Skin of body (tissue), 2 donors: Measurements from ENCODE around the gene EXTL1. TPM values are rescaled to one million over a fixed set of nuclear protein-coding genes. Genes with fewer than 3 reads are reported as not detected.
A peak's percentile ranks its signal among the peaks of the same experiment; 100 is the strongest.

ENCODE experiments used
- DNase-seq: peaks from one replicate; lab custom pipeline; 2025; lab: John Stamatoyannopoulos, UW
- total RNA-seq: library from RNA; depleted of rRNA; stranded (reverse); fragments of >200 nt; gene quantifications from one replicate; pipeline ENCODE4 v1.2.3, GENCODE V29; 2014

EXTL1 gene
- total RNA-seq, 1 donor from 2014 or later: 0.69 TPM

GRCh38 chr1:25996966-25997827 lies 24.4 kb upstream of the EXTL1 start:
- DNase-seq: peak; percentile 55

DNA sequence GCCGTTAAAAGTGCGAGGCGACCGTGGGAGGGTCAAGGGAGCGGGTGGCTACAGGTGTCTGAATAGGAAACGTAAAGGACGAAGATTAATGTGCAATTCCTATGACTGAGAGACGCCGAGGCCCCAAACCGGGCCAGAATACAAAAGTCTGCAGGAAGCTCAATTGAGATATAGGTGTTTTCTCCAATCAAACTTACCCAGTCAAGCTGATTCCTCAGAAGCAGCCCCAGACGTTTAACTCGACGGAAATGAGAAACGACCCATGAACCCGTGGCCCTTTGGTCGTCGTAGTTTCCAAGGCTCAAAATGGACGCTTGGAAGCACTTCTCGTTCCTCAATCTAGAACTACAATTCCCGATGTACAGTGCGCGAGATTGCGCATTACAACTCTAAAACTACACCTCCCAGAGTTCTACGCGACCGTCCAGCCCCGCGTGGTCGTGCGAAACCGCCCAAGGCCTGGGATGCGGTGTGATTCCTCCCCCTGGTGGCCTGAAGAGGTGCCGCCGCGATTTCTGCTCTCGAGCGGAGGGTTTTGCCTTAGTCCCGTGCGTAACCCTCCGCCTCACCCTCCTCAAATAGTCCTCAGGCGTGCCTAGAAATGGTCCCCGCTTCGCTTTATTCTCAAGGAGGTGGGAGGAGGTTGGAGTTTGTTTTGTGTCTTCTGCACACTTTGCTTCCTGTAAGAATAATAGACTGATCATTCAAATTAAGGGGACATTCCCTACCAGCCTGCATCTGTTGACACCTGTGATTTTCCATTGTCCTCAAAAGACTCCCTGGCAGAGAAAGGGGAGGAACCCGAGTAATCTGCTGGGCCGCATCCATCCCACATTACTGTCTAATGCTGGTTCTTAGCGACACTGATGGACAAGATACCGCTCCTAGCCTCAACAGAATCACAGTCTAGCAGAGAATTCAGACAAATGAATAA lies 23.5 kb upstream of the EXTL1 start, which contains the start of gene PAFAH2:
Gene PAFAH2 (minus strand): TSS at position 236 of the 934 bp plus-strand sequence. CDS start 7,247 bp downstream, outside the sequence.
- DNase-seq: peak; percentile 100

DNA sequence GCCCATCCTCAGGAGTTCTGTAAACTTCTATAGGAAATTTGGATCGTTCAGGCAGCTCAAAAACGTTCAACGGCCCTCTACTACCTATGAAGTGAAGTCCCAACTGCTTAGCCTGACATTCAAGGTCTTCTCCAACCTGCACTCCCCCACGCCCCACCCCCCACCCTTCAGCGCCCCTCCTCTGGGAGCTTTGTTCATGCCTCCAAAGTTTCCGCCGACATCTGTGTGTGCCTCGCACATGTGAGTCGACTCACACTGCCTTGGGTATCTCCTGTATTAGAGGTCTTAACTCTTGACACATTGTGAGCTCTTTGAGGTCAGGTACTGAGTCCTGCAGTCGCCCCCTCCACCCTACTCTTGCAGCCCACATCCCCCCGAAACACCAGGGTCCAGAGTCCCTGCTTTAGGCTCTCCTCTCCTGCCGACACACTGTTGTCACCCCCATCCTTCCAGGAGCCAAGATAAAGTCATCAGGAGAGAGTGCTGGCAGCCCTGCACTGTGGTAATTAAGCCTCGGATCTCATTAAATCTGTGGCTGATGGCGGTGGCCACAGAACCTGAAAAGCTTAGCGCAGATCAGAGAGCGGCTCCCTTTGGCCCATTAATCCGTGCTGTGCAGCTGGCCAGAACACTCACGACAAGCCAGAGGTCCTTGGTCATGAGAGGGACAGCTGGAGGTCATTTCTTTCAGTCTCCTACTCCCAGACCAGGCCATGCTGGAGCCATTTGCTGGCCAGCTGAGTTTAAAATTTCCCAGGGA lies 22.4 kb upstream of the EXTL1 start:
- no peak for DNase-seq

GRCh38 chr1:26003262-26003661 lies 18.3 kb upstream of the EXTL1 start:
- DNase-seq: no peak

DNA sequence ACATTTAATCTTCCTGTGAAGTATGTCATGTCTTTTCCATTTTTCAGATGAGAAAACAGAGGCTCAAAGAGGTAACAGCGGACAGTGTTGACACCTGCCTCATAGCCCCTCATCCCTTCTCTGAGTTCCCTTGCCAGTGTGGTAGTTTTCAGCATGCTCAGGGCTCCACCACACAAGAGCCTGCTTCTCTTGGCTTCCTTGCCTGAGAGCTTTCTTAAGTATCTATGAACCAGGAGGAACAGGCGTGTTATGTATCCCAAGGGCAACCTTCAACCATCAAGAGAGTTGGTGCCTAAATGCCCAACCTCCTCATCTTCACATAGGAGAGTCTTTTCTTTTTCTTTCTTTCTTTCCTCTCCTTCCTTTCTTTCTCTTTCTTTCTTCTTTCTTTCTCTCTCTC lies 17.8 kb upstream of the EXTL1 start:
- DNase-seq: no peak

- DNase-seq: no peak
Observed at GRCh38 chr1:26005434-26006105, 16.0 kb upstream of the EXTL1 start.

DNA sequence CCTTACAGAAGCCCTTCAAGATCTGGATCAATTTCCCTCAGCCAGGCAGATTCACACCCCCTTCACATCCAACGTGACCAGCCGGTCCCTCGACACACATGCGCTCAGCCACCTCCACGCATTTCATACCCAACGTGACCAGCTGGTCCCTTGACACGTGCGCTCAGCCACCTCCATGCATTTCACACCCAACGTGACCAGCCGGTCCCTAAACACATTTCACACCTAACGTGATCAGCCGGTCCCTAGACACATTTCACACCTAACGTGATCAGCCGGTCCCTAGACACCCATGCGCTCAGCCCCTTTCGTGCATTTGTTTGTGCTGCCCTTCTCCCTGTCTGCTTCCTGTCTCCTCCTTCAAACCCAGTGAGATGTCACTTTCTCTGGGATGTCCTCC lies 14.9 kb upstream of the EXTL1 start:
- DNase-seq: no peak

DNA sequence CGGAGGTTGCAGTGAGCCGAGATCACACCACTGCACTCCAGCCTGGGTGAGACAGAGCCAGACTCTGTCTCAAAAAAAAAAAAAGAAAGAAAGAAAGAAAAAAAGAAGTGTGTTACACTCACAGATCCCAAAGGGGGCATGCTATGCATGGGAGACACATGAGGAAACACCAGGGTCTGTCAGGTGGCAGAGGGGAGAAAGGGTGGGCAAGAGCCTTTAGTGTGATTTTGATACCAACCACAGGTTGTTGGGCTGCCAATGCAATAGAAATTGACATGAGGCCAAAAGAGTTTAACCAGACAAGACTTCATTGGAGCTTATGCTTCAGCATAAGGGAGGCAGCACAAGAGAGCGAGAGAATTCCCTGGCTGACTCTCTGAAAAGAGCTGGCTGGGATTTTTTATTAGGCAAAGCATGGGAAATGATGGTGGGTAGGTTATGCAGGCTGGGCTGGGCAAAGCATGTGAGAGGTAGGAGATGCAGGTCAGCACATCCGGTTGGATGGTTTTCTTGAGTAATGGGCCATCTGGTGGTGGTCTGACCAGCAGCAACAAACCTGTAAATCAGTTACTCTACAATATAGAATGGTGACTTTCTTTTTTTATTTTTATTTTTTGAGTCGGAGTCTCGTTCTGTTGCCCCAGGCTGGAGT lies 11.7 kb upstream of the EXTL1 start:
- no peak for DNase-seq

DNA sequence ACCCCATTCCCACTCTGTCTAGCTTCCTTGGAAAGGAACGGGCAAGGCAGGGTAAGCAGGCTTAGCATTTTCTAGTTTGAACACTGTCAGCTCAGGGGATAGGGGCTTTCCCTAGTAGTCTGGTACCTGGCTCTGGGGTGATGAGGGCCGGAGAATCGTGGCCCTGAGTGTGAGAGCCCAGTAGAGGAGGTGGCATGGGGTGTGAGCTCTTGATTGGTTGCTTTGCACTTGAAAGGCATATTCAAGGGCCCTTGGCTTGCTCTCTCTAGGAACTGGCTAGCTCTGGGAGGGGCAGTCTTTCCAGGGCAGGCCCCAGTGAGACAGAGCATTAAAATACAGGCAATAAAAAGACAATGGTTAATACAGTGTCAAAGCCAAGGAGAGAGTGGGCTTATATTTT lies 10.8 kb upstream of the EXTL1 start:
- no peak for DNase-seq

GRCh38 chr1:26012864-26013263 lies 8.7 kb upstream of the EXTL1 start:
- DNase-seq: no peak

DNA sequence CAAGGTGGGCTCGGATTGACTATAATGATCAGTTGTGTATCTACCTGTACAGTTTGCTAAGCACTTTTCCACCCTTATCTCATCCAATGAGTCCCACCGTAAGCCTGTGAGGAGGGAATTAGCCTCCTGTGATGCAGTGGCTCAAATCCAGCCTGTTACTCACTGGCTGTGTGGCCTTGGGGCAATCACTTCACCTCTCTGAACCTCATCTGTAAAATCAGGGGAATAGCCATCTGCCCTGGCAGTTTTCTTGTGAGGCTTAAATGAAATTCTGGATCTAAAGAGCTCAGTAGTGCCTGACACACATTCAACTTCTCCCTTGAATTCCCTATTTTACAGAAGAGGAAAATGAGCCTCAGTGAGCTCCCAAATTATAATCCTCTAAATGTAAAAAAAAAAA lies 7.4 kb upstream of the EXTL1 start:
- no peak for DNase-seq

- DNase-seq: no peak
Observed at GRCh38 chr1:26015358-26015757, 6.2 kb upstream of the EXTL1 start.

DNA sequence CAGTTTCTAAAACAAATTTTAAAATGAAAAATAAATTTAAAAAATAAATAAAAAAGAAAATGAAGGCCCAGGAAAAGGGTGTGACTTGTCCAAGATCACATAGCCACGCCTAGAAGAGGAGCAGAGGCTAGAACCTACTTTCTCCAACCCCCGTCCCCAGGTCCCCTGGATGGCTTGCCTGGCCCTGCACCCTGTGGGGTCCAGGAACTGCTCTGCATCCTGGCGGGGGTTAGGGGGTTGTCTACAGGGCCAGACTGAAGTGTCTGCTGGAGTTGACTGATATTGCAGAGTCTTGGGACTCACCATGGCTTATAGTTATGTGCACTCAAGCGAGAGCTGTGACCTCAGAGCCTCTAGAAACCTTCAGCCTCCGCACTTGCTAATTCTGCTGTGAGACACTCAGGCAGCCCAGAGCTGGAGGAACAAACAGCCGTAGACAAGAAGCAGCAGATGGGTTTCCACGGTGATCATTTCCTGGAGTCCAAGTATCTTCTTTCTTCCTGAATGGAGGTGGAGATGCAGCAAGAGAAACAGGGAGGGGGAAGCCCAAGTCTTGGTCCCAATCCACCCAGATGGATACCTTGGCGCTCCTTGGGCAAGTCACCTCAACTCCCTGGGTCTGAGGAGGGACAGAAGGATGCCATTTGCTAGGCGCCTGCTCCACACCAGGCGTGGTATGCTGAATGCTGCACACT lies 5.2 kb upstream of the EXTL1 start:
- DNase-seq: no peak

GRCh38 chr1:26016953-26017545 lies 4.5 kb upstream of the EXTL1 start:
- no peak for DNase-seq

GRCh38 chr1:26017606-26018005 lies 4.0 kb upstream of the EXTL1 start:
- DNase-seq: no peak

DNA sequence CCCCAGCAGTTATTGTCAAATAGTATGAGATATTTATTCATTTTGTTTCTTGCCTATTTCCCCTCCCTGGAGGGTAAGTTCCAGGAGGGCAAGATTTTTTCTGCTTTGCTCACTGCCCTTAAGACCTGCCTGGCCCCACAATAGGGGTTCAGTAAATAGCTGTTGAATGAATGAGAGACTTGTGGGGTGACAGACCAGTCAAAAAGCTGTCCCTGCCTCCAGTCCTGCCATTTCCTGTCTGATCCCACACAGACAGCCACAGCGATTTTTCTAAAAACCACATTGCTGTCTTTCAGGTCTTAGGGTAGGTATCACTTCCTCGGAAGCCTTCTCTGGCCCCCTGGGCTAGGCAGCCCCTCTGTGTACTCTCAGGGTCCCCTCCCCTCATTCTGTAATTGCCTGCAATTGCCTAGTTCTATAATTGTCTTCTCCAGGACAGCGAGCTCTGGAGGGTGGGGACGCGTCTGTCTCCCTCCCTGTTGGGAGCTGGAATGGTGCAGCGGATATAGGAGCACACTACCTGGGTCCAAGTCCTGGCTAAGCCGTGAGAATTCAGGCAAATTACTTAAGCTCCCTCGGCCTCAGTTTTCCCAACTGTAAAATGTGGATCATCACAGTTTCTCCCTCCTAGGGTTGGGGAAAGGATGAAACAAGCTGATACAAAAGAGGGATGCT lies 1.8 kb upstream of the EXTL1 start:
- no peak for DNase-seq

DNA sequence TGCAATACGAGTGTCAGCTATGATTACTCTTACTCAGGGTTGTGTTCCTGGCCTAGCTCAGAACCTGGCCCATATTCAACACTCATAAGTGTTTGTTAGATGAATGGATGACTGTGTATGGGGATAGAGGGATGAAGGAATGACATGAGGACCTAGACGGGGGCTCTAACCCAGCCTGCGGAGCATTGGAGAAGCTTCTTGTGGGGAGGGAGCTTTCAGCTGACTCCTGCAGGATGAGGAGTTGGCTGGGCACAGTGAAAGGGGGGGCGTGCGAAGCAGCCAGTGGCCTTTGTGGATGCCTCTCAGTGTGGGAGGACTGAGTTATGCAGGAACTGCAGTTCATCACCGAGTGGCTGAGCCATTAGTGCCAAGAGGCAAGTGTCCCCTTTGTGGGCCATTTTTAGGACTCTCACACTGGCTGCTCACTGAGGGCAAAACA lies 1.2 kb upstream of the EXTL1 start:
- DNase-seq: no peak

DNA sequence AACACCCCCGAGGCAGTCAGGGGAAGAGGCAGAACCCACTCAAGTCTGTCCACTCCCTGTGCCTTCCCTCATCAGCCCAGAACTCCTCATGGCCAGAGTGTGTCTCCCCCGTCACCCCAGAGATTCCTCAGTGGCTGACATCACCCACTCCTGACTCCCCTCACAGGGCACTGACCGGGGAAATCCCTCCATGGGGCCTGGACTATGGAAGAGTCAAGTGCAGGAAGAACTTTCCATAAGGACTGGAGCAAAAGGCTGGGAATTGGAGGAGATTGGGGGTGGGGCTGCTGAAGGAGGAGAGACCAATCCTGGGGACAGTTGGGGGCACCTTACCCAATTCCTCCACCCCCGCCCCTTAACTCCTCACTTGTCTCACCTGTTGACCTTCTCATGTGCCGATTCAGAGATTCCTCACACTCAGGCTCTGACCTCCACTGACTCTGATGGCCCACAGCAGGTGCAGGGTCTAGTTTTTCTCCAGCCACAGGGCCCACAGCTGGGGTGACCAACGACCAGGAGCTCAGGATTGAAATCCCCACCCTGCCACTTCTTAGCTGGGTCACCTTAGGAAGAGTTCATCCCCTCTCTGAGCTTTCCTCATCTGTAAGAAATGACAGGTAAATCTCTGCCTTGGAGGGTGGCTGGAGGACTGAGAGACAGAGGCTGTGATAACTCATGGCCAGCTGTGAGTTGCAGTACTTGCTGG lies 481 bp upstream of the EXTL1 start:
- no peak for DNase-seq
